K562 (cell line): ENCODE data around the gene CTCFL. TPM values are rescaled to one million over a fixed set of nuclear protein-coding genes. Genes with fewer than 3 reads are reported as not detected.

Experiments
- BDP1 ChIP-seq: IDR thresholded peaks from 3 replicates; pipeline ENCODE4 v1.6.1; 2011; ENCODE audit not compliant: insufficient read length, insufficient read depth
- BRD4 ChIP-seq: fragments of 200-600 bp; sonication (generic); IDR thresholded peaks from 2 replicates; pipeline ENCODE4 v1.6.1; 2017; ENCODE audit warnings: inconsistent platforms
- CHCHD3 ChIP-seq: fragments of 250-450 bp; sonication (Bioruptor Pico); IDR thresholded peaks from 2 replicates; pipeline ENCODE4 v2.1.2; 2022; ENCODE audit warnings: mild to moderate bottlenecking
- COPS2 ChIP-seq: fragments of 450-650 bp; conservative IDR thresholded peaks from 2 replicates; pipeline ENCODE4 v1.6.1; 2016; ENCODE audit warnings: mild to moderate bottlenecking, moderate library complexity
- ETV6 ChIP-seq, 3 experiments: fragments of 150-350 bp in 1 of 3; sonication (generic) in 1 of 3; formaldehyde crosslinking in 1 of 3; IDR thresholded peaks; 2 replicates each; pipeline versions ENCODE4 v1.6.1 to v1.8.0; 2014 to 2022; ENCODE audit warnings: borderline replicate concordance in 2 of 3, low read depth in 2 of 3, antibody characterized with exemption in 1 of 3, low read length in 1 of 3, mild to moderate bottlenecking in 1 of 3, missing genetic modification reagents in 1 of 3
- HMG20B ChIP-seq: fragments of 250-450 bp; sonication (Bioruptor Pico); IDR thresholded peaks from 2 replicates; pipeline ENCODE4 v1.5.0; 2021; ENCODE audit warnings: mild to moderate bottlenecking
- KAT8 ChIP-seq: fragments of 450-650 bp; IDR thresholded peaks from 2 replicates; pipeline ENCODE4 v1.6.1; 2016; ENCODE audit warnings: low read depth, mild to moderate bottlenecking
- MCM5 ChIP-seq: fragments of 450-650 bp; IDR thresholded peaks from 2 replicates; pipeline ENCODE4 v1.6.1; 2016; ENCODE audit warnings: low read depth
- TEAD1 ChIP-seq, 2 experiments: fragments of 450-650 bp in 1 of 2; sonication (generic) in 1 of 2; formaldehyde crosslinking; IDR thresholded peaks; 2 replicates each; pipeline versions ENCODE4 v1.4.0 to v1.8.0; 2020 to 2022; ENCODE audit warnings: mild to moderate bottlenecking in 2 of 2, missing genetic modification reagents in 1 of 2
- U2AF1 ChIP-seq: fragments of 200-400 bp; formaldehyde crosslinking; optimal IDR thresholded peaks from 2 replicates; pipeline ENCODE3; 2017; ENCODE audit warnings: mild to moderate bottlenecking, low read depth, low read length, moderate library complexity
- ZNF239 ChIP-seq: fragments of 250-450 bp; sonication (Bioruptor Pico); IDR thresholded peaks from 2 replicates; pipeline ENCODE4 v1.4.0; 2020; ENCODE audit warnings: mild to moderate bottlenecking
- ZNF316 ChIP-seq: fragments of 450-650 bp; IDR thresholded peaks from 2 replicates; pipeline ENCODE4 v1.6.1; 2016
- ZNF699 ChIP-seq: fragments of 250-450 bp; sonication (Bioruptor Pico); IDR thresholded peaks from 2 replicates; pipeline ENCODE4 v1.8.0; 2021; ENCODE audit warnings: mild to moderate bottlenecking, moderate library complexity; ENCODE audit not compliant: insufficient replicate concordance
- ZNF717 ChIP-seq: fragments of 250-450 bp; sonication (Bioruptor Pico); IDR thresholded peaks from 2 replicates; pipeline ENCODE4 v1.5.0; 2021
- polyA plus RNA-seq, 8 experiments: library from polyadenylated mRNA; depleted of rRNA in 4 of 8; stranded (reverse) in 5 of 8; unstranded in 3 of 8; fragments of >200 nt; fragmentation: Nextera tagmentation in 2 of 8; fragmentation: Illumina TruSeq in 1 of 8; extraction: Ambion mirVana in 2 of 8; extraction: Trizol in 1 of 8; gene quantifications; 2 replicates each; pipeline versions ENCODE4 v1.2.1 to v1.2.3, GENCODE V29; 2011 to 2014; ENCODE audit warnings: inconsistent platforms in 1 of 8, missing spikeins in 1 of 8
- total RNA-seq, 7 experiments: library from RNA; depleted of rRNA in 6 of 7; stranded (reverse); fragments of >200 nt in 6 of 7; fragmentation: Illumina TruSeq in 2 of 7; extraction: Trizol in 2 of 7; gene quantifications; 2 replicates each; pipeline versions ENCODE4 v1.2.1 to v1.2.3, GENCODE V29; 2011 to 2021; ENCODE audit warnings: low replicate concordance in 1 of 7
- TF ChIP-seq, protein P1 (sequence below), 2 experiments: IDR thresholded peaks in 1 of 2; conservative IDR thresholded peaks in 1 of 2; 2 replicates each; pipeline ENCODE4 v1.6.1; 2016; ENCODE audit warnings: low read depth in 2 of 2, mild to moderate bottlenecking in 1 of 2, missing compliant biosample characterization in 1 of 2, missing genetic modification characterization in 1 of 2, moderate library complexity in 1 of 2
- TF ChIP-seq, protein P2 (sequence below): sonication (generic); formaldehyde crosslinking; IDR thresholded peaks from 2 replicates; pipeline ENCODE4 v1.8.0; 2023; ENCODE audit warnings: mild to moderate bottlenecking, missing genetic modification reagents
- TF ChIP-seq, protein P3 (sequence below): fragments of 450-650 bp; IDR thresholded peaks from 2 replicates; pipeline ENCODE4 v1.6.1; 2016
- TF ChIP-seq, protein P4 (sequence below), 2 experiments: fragments of 150-350 bp in 1 of 2; IDR thresholded peaks; 2 replicates each; pipeline ENCODE4 v1.6.1; 2012 to 2016; ENCODE audit warnings: low read depth in 2 of 2, low read length in 2 of 2, mild to moderate bottlenecking in 1 of 2, moderate library complexity in 1 of 2
- TF ChIP-seq, protein P5 (sequence below): fragments of 250-450 bp; sonication (Bioruptor Pico); IDR thresholded peaks from 2 replicates; pipeline ENCODE4 v1.6.1; 2021; ENCODE audit warnings: mild to moderate bottlenecking

Gene CTCFL
- total and polyA plus RNA-seq, 9 of the 15 experiments (the other 6 are each of a cell fraction or from before 2014, with no cell fraction given), result 42.4 to 188 (median 111) TPM

DNA sequence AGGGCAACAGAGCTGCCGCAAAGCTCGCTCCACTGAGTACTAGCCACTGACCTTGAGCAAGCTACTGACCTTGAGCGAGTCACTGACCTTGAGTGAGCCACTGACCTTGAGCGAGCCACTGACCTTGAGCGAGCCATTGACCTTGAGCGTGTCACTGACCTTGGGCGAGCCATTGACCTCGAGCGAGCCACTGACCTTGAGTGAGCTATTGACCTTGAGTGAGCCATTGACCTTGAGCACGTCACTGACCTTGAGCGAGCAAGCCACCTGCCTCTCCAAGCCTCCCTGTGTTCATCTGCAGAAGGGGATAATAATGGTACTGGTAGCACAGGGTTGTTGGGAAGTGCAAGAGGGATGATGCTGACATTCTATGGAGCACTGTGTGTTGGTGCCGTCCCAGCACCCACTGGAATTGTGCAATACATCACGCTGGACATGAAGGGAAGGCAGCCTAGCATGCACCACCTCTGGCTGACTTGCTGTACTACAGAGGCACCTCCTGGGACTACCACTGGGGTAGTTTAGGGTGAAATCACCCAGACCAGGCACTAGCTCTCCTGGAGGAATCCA, 60.2 kb downstream of the CTCFL start (continued):
- TF ChIP-seq, protein P1, sequence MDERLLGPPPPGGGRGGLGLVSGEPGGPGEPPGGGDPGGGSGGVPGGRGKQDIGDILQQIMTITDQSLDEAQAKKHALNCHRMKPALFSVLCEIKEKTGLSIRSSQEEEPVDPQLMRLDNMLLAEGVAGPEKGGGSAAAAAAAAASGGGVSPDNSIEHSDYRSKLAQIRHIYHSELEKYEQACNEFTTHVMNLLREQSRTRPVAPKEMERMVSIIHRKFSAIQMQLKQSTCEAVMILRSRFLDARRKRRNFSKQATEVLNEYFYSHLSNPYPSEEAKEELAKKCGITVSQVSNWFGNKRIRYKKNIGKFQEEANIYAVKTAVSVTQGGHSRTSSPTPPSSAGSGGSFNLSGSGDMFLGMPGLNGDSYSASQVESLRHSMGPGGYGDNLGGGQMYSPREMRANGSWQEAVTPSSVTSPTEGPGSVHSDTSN (CRISPR knock-in tag; IDR thresholded peaks at IDR 0.05; ENCODE audit: low read depth), result no peak
- TF ChIP-seq, protein P1 (tag; conservative IDR thresholded peaks at IDR 0.05; ENCODE audit: low read depth), result peak; percentile 41; the same call in 1 of the 2 replicates
- TF ChIP-seq BDP1 (no peak), MCM5 (no peak), KAT8 (no peak), ETV6 (IDR thresholded peaks at IDR 0.05; ENCODE audit: borderline replicate concordance in 1 of 2, low read depth in 2 of 2, low read length in 1 of 2) (no peak), ETV6 (CRISPR knock-in tag; IDR thresholded peaks at IDR 0.05; ENCODE audit: borderline replicate concordance) (no peak), HMG20B (CRISPR knock-in tag) (no peak), CHCHD3 (CRISPR knock-in tag) (no peak), COPS2 (no peak), ZNF717 (CRISPR knock-in tag) (no peak), ZNF699 (no peak), BRD4 (no peak), ZNF239 (CRISPR knock-in tag) (no peak), ZNF316 (no peak), U2AF1 (no peak), TEAD1 (CRISPR knock-in tag; IDR thresholded peaks at IDR 0.05) (peak in 1 of 2 experiments; percentile 79; a peak in 2 of 4 replicates)
- TF ChIP-seq, protein P2, sequence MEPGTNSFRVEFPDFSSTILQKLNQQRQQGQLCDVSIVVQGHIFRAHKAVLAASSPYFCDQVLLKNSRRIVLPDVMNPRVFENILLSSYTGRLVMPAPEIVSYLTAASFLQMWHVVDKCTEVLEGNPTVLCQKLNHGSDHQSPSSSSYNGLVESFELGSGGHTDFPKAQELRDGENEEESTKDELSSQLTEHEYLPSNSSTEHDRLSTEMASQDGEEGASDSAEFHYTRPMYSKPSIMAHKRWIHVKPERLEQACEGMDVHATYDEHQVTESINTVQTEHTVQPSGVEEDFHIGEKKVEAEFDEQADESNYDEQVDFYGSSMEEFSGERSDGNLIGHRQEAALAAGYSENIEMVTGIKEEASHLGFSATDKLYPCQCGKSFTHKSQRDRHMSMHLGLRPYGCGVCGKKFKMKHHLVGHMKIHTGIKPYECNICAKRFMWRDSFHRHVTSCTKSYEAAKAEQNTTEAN, result no peak
- TF ChIP-seq, protein P3, sequence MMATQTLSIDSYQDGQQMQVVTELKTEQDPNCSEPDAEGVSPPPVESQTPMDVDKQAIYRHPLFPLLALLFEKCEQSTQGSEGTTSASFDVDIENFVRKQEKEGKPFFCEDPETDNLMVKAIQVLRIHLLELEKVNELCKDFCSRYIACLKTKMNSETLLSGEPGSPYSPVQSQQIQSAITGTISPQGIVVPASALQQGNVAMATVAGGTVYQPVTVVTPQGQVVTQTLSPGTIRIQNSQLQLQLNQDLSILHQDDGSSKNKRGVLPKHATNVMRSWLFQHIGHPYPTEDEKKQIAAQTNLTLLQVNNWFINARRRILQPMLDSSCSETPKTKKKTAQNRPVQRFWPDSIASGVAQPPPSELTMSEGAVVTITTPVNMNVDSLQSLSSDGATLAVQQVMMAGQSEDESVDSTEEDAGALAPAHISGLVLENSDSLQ, result peak; percentile 11; the same call in 1 of the 2 replicates
- TF ChIP-seq, protein P4, sequence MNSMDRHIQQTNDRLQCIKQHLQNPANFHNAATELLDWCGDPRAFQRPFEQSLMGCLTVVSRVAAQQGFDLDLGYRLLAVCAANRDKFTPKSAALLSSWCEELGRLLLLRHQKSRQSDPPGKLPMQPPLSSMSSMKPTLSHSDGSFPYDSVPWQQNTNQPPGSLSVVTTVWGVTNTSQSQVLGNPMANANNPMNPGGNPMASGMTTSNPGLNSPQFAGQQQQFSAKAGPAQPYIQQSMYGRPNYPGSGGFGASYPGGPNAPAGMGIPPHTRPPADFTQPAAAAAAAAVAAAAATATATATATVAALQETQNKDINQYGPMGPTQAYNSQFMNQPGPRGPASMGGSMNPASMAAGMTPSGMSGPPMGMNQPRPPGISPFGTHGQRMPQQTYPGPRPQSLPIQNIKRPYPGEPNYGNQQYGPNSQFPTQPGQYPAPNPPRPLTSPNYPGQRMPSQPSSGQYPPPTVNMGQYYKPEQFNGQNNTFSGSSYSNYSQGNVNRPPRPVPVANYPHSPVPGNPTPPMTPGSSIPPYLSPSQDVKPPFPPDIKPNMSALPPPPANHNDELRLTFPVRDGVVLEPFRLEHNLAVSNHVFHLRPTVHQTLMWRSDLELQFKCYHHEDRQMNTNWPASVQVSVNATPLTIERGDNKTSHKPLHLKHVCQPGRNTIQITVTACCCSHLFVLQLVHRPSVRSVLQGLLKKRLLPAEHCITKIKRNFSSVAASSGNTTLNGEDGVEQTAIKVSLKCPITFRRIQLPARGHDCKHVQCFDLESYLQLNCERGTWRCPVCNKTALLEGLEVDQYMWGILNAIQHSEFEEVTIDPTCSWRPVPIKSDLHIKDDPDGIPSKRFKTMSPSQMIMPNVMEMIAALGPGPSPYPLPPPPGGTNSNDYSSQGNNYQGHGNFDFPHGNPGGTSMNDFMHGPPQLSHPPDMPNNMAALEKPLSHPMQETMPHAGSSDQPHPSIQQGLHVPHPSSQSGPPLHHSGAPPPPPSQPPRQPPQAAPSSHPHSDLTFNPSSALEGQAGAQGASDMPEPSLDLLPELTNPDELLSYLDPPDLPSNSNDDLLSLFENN (IDR thresholded peaks at IDR 0.05; ENCODE audit: low read depth in 2 of 2, low read length in 2 of 2), result no peak
- TF ChIP-seq, protein P5, sequence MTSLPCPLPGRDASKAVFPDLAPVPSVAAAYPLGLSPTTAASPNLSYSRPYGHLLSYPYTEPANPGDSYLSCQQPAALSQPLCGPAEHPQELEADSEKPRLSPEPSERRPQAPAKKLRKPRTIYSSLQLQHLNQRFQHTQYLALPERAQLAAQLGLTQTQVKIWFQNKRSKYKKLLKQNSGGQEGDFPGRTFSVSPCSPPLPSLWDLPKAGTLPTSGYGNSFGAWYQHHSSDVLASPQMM (CRISPR knock-in tag), result no peak
